ENCODE data around the gene USP31. TPM values are rescaled to one million over a fixed set of nuclear protein-coding genes. Genes with fewer than 3 reads are reported as not detected.
A peak's percentile ranks its signal among the peaks of the same experiment; 100 is the strongest.

USP31 gene
- total and polyA plus RNA-seq, 9 donors: 3.7 to 6.2 (median 5.1) TPM

DNA sequence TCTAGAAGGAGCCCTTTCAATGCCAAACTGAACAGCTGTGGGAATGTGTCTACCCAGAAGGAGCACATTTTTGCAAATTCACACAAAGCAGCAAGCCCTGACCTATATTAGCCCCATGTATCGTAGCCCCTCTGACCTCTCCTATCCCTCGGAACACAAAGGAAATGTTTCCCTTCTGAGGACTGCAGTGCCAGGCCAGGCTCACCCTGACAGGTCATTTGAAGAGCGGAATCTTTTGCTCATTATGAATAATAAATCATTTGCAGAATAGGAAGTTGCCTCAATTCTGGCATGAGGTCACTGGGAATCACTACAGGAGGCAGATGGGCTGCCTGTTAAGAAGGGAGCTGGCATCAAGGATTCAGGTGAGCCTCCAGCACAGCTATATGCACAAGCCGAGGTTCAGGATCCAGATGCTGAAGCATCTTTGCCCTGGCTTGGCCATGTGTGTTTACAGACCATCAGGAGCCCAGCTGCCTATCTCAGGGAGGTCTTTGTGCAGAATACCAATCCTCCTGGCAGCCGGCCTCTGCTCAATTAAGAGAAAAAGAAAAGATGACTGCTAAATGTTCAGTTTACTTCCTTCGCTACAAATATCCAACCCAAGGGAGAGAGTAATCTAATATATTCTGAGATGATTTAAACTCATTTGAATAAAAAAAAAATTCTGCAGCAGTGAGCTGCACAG is 119.4 kb downstream of the USP31 start:
- Histone ChIP-seq H3K4me3 (ENCODE audit: low read length) (no peak overlapping the region), H3K4me1 (ENCODE audit: control insufficient read depth, insufficient read depth, low read length) (no peaks in the 10 kb centered on the region), H3K9me3 (replicated peaks; ENCODE audit: control insufficient read depth, low read depth, low read length) (peaks cover 4% of the 10 kb centered on the region), H3K27me3 (ENCODE audit: control insufficient read depth, insufficient read depth, low read length) (peaks cover 2% of the 10 kb centered on the region), H3K36me3 (ENCODE audit: control insufficient read depth, insufficient read depth, low read length) (no peaks in the 10 kb centered on the region), H3K27ac (ENCODE audit: low read length) (no peak overlapping the region)
- WGBS (ENCODE audit: insufficient coverage): 37% methylated on average over 2 of the region's 6 CpGs
- no peak for DNase-seq

DNA sequence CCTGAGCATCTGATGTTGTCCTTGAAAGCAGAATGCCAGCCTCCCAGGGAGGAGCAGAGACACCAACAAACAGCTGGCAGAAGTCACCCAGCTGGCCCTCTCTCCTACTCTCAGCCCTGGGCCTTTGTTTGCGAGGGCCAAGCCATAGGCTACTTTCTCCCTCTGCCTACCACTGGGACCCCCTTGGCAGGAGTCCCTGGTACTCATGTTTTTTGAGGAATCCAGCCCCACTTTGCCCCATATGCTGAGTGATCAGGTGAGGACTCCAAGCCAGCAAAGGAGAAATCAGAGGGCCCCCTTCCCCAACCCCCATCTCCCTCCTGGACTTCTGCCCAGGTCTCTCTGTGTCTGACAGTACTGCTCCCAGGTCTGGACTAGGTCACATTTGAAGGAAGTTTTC is 121.9 kb downstream of the USP31 start:
- H3K9me3 ChIP-seq (replicated peaks; ENCODE audit: control insufficient read depth, low read depth, low read length): no peaks in the 10 kb centered on the region
- peaks cover 2% of the 10 kb centered on the region for H3K27me3 ChIP-seq (ENCODE audit: control insufficient read depth, insufficient read depth, low read length)
- no peak overlapping the region for H3K4me3 ChIP-seq (ENCODE audit: low read length)
- no peak overlapping the region for H3K27ac ChIP-seq (ENCODE audit: low read length)
- H3K36me3 ChIP-seq (ENCODE audit: control insufficient read depth, insufficient read depth, low read length): no peaks in the 10 kb centered on the region
- DNase-seq: no peak
- 50% methylated on average over 1 of the region's 1 CpG for WGBS (ENCODE audit: insufficient coverage)
- no peaks in the 10 kb centered on the region for H3K4me1 ChIP-seq (ENCODE audit: control insufficient read depth, insufficient read depth, low read length)

DNA sequence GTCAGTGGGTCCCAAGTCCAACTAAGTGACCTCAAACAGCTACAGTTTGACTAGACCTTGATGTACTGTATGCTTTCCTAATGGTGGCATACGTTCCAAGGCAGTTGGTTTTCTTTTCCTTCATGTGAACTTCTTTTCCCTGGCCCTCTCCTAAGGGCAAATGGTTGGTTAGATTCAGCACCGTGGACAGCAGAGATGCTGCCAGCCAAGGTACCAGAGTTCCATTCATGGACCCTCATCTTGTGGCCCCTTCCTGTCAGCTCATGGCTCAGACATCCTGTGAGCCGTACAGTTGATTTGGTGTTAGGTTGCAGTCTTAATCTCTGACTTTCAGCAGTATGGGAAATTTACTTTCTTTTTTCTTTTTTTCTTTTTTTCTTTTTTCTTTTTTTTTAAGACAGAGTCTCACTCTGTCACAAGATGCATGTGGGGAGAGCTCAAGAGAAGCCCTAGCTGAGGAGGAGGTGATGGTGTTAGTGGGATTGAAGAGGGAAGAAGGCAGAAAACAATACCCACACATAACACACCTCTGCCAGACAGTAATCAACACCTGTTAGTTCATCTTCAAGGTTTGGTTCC is 122.4 kb downstream of the USP31 start:
- H3K9me3 ChIP-seq (replicated peaks; ENCODE audit: control insufficient read depth, low read depth, low read length): no peaks in the 10 kb centered on the region
- H3K4me1 ChIP-seq (ENCODE audit: control insufficient read depth, insufficient read depth, low read length): no peaks in the 10 kb centered on the region
- no peak overlapping the region for H3K27ac ChIP-seq (ENCODE audit: low read length)
- 60% methylated on average over 1 of the region's 3 CpGs for WGBS (ENCODE audit: insufficient coverage)
- peaks cover 2% of the 10 kb centered on the region for H3K27me3 ChIP-seq (ENCODE audit: control insufficient read depth, insufficient read depth, low read length)
- DNase-seq: peak; percentile 27
- H3K36me3 ChIP-seq (ENCODE audit: control insufficient read depth, insufficient read depth, low read length): no peaks in the 10 kb centered on the region
- H3K4me3 ChIP-seq (ENCODE audit: low read length): no peak overlapping the region

DNA sequence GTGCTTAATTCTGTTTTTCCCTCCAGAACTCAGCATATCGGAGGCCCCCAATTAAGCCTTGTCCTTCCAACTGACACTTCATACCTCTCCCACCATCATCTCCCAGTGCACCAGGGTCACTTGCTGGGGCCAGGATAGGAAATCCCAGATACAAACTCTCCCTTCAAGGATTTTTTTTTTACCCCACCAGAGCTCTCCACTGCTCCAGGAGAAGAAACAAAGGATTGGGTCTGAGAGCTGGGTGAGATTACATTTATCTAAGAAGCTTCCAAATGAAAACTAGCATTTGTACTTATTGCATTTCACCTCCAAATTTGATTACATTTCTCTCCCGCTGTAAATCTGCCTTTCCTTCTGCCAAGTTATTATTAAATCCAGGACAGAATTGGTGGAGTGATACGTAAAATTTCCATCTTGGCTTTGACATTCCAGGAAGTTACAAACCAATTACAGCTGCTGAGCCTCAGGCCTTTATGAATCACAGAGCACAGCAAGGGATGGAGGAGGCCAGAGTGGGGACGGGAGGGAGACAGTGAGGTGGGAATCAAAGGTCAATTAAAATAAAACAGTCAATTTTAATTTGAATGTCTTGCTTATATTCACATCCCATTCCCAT is 123.5 kb downstream of the USP31 start:
- peak; percentile 80 for DNase-seq
- Histone ChIP-seq H3K4me3 (ENCODE audit: low read length) (no peak overlapping the region), H3K4me1 (ENCODE audit: control insufficient read depth, insufficient read depth, low read length) (no peaks in the 10 kb centered on the region), H3K27me3 (ENCODE audit: control insufficient read depth, insufficient read depth, low read length) (no peaks in the 10 kb centered on the region), H3K27ac (ENCODE audit: low read length) (no peak overlapping the region), H3K9me3 (replicated peaks; ENCODE audit: control insufficient read depth, low read depth, low read length) (no peaks in the 10 kb centered on the region), H3K36me3 (ENCODE audit: control insufficient read depth, insufficient read depth, low read length) (no peaks in the 10 kb centered on the region)
- 43% methylated on average over 1 of the region's 4 CpGs for WGBS (ENCODE audit: insufficient coverage)

GRCh38 chr16:23024044-23024443 is 125.2 kb downstream of the USP31 start:
- no CpG with 5 or more reads among the region's 4 CpGs for WGBS (ENCODE audit: insufficient coverage)
- Histone ChIP-seq H3K4me1 (ENCODE audit: control insufficient read depth, insufficient read depth, low read length) (no peaks in the 10 kb centered on the region), H3K4me3 (ENCODE audit: low read length) (no peak overlapping the region), H3K27ac (ENCODE audit: low read length) (no peak overlapping the region), H3K36me3 (ENCODE audit: control insufficient read depth, insufficient read depth, low read length) (no peaks in the 10 kb centered on the region), H3K27me3 (ENCODE audit: control insufficient read depth, insufficient read depth, low read length) (no peaks in the 10 kb centered on the region), H3K9me3 (replicated peaks; ENCODE audit: control insufficient read depth, low read depth, low read length) (no peaks in the 10 kb centered on the region)
- no peak for DNase-seq

GRCh38 chr16:23020084-23020483 is 129.2 kb downstream of the USP31 start:
- H3K27ac ChIP-seq (ENCODE audit: low read length): no peak overlapping the region
- no peaks in the 10 kb centered on the region for H3K27me3 ChIP-seq (ENCODE audit: control insufficient read depth, insufficient read depth, low read length)
- no peaks in the 10 kb centered on the region for H3K4me1 ChIP-seq (ENCODE audit: control insufficient read depth, insufficient read depth, low read length)
- 84% methylated on average over 3 of the region's 3 CpGs for WGBS (ENCODE audit: insufficient coverage)
- H3K9me3 ChIP-seq (replicated peaks; ENCODE audit: control insufficient read depth, low read depth, low read length): no peaks in the 10 kb centered on the region
- H3K4me3 ChIP-seq (ENCODE audit: low read length): no peak overlapping the region
- no peak for DNase-seq
- H3K36me3 ChIP-seq (ENCODE audit: control insufficient read depth, insufficient read depth, low read length): no peaks in the 10 kb centered on the region

- H3K9me3 ChIP-seq (replicated peaks; ENCODE audit: control insufficient read depth, low read depth, low read length): no peaks in the 10 kb centered on the region
- H3K4me3 ChIP-seq (ENCODE audit: low read length): no peak overlapping the region
- H3K36me3 ChIP-seq (ENCODE audit: control insufficient read depth, insufficient read depth, low read length): no peaks in the 10 kb centered on the region
- no peak for DNase-seq
- H3K27ac ChIP-seq (ENCODE audit: low read length): no peak overlapping the region
- H3K27me3 ChIP-seq (ENCODE audit: control insufficient read depth, insufficient read depth, low read length): no peaks in the 10 kb centered on the region
- no peaks in the 10 kb centered on the region for H3K4me1 ChIP-seq (ENCODE audit: control insufficient read depth, insufficient read depth, low read length)
- WGBS (ENCODE audit: insufficient coverage): 77% methylated on average over 1 of the region's 1 CpG
Measured at GRCh38 chr16:23016368-23016767, 132.9 kb downstream of the USP31 start.

DNA sequence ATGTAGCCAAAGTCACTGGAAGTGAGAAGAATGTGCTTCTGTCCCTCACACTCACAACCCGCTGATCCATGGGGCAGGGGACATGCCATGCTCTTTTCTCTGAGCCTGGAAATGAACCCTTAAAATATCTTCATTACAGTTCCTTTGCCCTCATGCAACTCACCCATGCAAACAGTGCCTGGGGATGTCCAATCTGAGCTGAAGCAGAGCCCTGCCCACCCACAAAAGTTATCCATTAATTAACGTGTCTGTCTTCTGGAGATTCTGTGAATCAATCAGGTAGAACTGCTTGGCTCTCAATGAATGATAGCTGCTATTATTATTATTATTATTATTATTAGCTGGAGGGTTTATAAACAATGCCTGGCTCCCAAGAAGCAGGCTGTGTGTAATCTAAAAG is 133.7 kb downstream of the USP31 start:
- Histone ChIP-seq H3K27ac (ENCODE audit: low read length) (no peak overlapping the region), H3K4me3 (ENCODE audit: low read length) (no peak overlapping the region), H3K27me3 (ENCODE audit: control insufficient read depth, insufficient read depth, low read length) (no peaks in the 10 kb centered on the region), H3K36me3 (ENCODE audit: control insufficient read depth, insufficient read depth, low read length) (no peaks in the 10 kb centered on the region), H3K9me3 (replicated peaks; ENCODE audit: control insufficient read depth, low read depth, low read length) (no peaks in the 10 kb centered on the region), H3K4me1 (ENCODE audit: control insufficient read depth, insufficient read depth, low read length) (no peaks in the 10 kb centered on the region)
- no peak for DNase-seq
- 100% methylated on average over 1 of the region's 2 CpGs for WGBS (ENCODE audit: insufficient coverage)

- no peak for DNase-seq
- no CpG with 5 or more reads among the region's 2 CpGs for WGBS (ENCODE audit: insufficient coverage)
- no peaks in the 10 kb centered on the region for H3K4me1 ChIP-seq (ENCODE audit: control insufficient read depth, insufficient read depth, low read length)
- H3K9me3 ChIP-seq (replicated peaks; ENCODE audit: control insufficient read depth, low read depth, low read length): no peaks in the 10 kb centered on the region
- no peaks in the 10 kb centered on the region for H3K27me3 ChIP-seq (ENCODE audit: control insufficient read depth, insufficient read depth, low read length)
- H3K27ac ChIP-seq (ENCODE audit: low read length): no peak overlapping the region
- H3K36me3 ChIP-seq (ENCODE audit: control insufficient read depth, insufficient read depth, low read length): no peaks in the 10 kb centered on the region
- H3K4me3 ChIP-seq (ENCODE audit: low read length): no peak overlapping the region
Measured at GRCh38 chr16:23014592-23014991, 134.7 kb downstream of the USP31 start.
